A673 (cell line): ENCODE measurements around the gene FBXO11. TPM values are rescaled to one million over a fixed set of nuclear protein-coding genes. Genes with fewer than 3 reads are reported as not detected.

Source experiments
- BruUV-seq: library from RNA; stranded (reverse); fragments of 400-500 nt; replicated peaks from 2 replicates; lab custom pipeline; 2021; lab: Mats Ljungman, UMichigan
- CTCF ChIA-PET: fragments of 300-600 bp; sonication (Branson Sonifier 250); formaldehyde crosslinking; loops from one replicate; lab custom pipeline; 2022; ENCODE audit warnings: antibody characterized with exemption; lab: Charles Lee
- POLR2A ChIA-PET: fragments of 300-600 bp; sonication (Branson Sonifier 250); formaldehyde crosslinking; loops from one replicate; lab custom pipeline; 2022; ENCODE audit warnings: antibody characterized with exemption; ENCODE audit not compliant: low non-redundant PET; lab: Charles Lee
- DNase-seq: peaks from one replicate; pipeline ENCODE4 v3.0.0-alpha.2; 2015; ENCODE audit warnings: low spot score
- H3K27ac ChIP-seq: fragments of 200-600 bp; sonication (generic); 2 replicates; pipeline ENCODE4 v1.5.1; 2016; ENCODE audit warnings: mixed run types, low read depth, mild to moderate bottlenecking, mixed read lengths, antibody characterized with exemption, low read length; ENCODE audit not compliant: poor library complexity, severe bottlenecking
- H3K27me3 ChIP-seq: fragments of 200-600 bp; sonication (generic); replicated peaks from 2 replicates; pipeline ENCODE4 v1.6.1; 2017; ENCODE audit warnings: mixed run types, low read depth, mild to moderate bottlenecking, mixed read lengths, antibody characterized with exemption, low read length; ENCODE audit not compliant: insufficient read depth, poor library complexity
- H3K36me3 ChIP-seq: fragments of 200-600 bp; sonication (generic); 2 replicates; pipeline ENCODE4 v1.6.1; 2016; ENCODE audit warnings: mixed run types, mild to moderate bottlenecking, mixed read lengths, antibody characterized with exemption, low read length; ENCODE audit not compliant: insufficient read depth, poor library complexity, severe bottlenecking
- H3K4me1 ChIP-seq: fragments of 200-600 bp; sonication (generic); 2 replicates; pipeline ENCODE4 v1.6.1; 2017; ENCODE audit warnings: mixed run types, mild to moderate bottlenecking, mixed read lengths, antibody characterized with exemption, low read length; ENCODE audit not compliant: insufficient read depth, poor library complexity, severe bottlenecking
- H3K4me3 ChIP-seq: fragments of 200-600 bp; sonication (generic); 2 replicates; pipeline ENCODE4 v1.5.1; 2016; ENCODE audit warnings: low read depth, mixed run types, mild to moderate bottlenecking, mixed read lengths, low read length; ENCODE audit not compliant: poor library complexity, severe bottlenecking
- H3K9me3 ChIP-seq: fragments of 200-600 bp; sonication (generic); 2 replicates; pipeline ENCODE4 v1.6.1; 2016; ENCODE audit warnings: mixed run types, low read depth, mild to moderate bottlenecking, mixed read lengths, antibody characterized with exemption, low read length; ENCODE audit not compliant: poor library complexity, severe bottlenecking
- EZH2 ChIP-seq: fragments of 200-600 bp; sonication (generic); IDR thresholded peaks from 2 replicates; pipeline ENCODE4 v1.6.1; 2017; ENCODE audit warnings: borderline replicate concordance, low read depth, mild to moderate bottlenecking, mixed read lengths, antibody characterized with exemption, low read length; ENCODE audit not compliant: poor library complexity, severe bottlenecking
- intact Hi-C: fragments of 100-400 bp; cut with micrococcal nuclease; formaldehyde crosslinking; loops from one replicate; pipeline ENCODE4 v1.10.0; 2022; ENCODE audit not compliant: unreplicated experiment
- total RNA-seq: library from RNA; stranded (reverse); gene quantifications from 2 replicates; pipeline ENCODE4 v1.2.3, GENCODE V29; 2021
- TF ChIP-seq, protein P1 (sequence below): fragments of 300-800, 200-600 bp; sonication (generic); conservative IDR thresholded peaks from 2 replicates; pipeline ENCODE4 v1.5.1; 2017; ENCODE audit warnings: low read depth, mild to moderate bottlenecking, antibody characterized with exemption, low read length, moderate library complexity, mixed read lengths

FBXO11 gene
- total RNA-seq, 1 experiment from 2014 or later: 84.0 TPM

- Histone ChIP-seq H3K27ac (no peak overlapping the region), H3K36me3 (no peaks in the 10 kb centered on the region), H3K4me3 (no peak overlapping the region), H3K9me3 (no peaks in the 10 kb centered on the region), H3K4me1 (no peaks in the 10 kb centered on the region), H3K27me3 (no peaks in the 10 kb centered on the region)
- no TSS peak for BruUV-seq
- POLR2A ChIA-PET: no interaction called here
- TF ChIP-seq EZH2: no peak
- TF ChIP-seq, protein P1, sequence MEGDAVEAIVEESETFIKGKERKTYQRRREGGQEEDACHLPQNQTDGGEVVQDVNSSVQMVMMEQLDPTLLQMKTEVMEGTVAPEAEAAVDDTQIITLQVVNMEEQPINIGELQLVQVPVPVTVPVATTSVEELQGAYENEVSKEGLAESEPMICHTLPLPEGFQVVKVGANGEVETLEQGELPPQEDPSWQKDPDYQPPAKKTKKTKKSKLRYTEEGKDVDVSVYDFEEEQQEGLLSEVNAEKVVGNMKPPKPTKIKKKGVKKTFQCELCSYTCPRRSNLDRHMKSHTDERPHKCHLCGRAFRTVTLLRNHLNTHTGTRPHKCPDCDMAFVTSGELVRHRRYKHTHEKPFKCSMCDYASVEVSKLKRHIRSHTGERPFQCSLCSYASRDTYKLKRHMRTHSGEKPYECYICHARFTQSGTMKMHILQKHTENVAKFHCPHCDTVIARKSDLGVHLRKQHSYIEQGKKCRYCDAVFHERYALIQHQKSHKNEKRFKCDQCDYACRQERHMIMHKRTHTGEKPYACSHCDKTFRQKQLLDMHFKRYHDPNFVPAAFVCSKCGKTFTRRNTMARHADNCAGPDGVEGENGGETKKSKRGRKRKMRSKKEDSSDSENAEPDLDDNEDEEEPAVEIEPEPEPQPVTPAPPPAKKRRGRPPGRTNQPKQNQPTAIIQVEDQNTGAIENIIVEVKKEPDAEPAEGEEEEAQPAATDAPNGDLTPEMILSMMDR: no peak
- DNase-seq: no peak
- intact Hi-C loops: no loop called here
- CTCF ChIA-PET: no interaction called here
Observed at GRCh38 chr2:47772343-47772742, 134.0 kb downstream of the FBXO11 start.

DNA sequence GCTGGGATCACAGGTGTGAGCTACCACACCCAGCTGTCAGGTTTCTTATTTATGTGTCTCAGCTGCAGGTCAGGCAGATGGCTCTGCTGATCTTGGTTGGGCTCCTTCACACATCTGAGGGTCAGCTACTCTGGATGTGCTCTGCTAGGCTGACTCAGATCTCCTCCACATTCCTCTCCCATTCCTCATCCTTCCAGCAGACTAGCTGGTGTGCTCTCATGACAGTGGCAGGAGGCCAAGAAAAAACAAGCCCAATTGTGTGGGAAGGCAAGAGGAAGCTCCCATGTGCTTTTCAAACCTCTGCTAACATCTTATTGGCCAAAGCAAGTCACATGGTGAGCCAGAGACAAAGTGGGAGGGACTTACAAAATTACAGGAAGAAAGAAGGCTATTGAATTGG lies 135.1 kb downstream of the FBXO11 start:
- no peak overlapping the region for H3K27ac ChIP-seq
- DNase-seq: peak; percentile 71
- no peak for TF ChIP-seq EZH2
- TF ChIP-seq, protein P1: no peak

DNA sequence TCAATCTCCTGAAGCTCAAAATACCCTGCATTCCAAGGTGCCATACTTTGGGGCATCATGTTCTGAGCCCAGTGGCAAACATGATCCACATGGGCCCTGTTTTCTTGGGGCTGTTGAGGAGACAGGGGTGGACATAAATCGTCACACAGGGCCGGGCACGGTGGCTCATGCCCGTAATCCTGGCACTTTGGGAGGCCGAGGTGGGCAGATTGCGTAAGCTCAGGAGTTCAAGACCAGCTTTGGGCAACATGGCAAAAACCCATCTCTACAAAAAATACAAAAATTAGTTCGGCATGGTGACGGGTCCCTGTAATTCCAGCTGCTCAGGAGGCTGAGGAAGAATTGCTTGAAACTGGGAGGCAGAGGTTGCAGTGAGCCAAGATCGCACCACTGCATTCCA lies 137.0 kb downstream of the FBXO11 start:
- H3K4me1 ChIP-seq: no peaks in the 10 kb centered on the region
- intact Hi-C loops: loop anchor here (2.0 kb wide), 1 partner anchor 435 kb away; no protein-coding TSS in a partner anchor
- no peak overlapping the region for H3K27ac ChIP-seq
- TF ChIP-seq, protein P1: no peak
- no peak for TF ChIP-seq EZH2
- DNase-seq: no peak
- CTCF ChIA-PET: interaction anchor here (0.6 kb wide), 1 partner anchor 259 kb away, joined by 3 read pairs; no protein-coding TSS in a partner anchor
- no peaks in the 10 kb centered on the region for H3K27me3 ChIP-seq
- H3K9me3 ChIP-seq: no peaks in the 10 kb centered on the region
- POLR2A ChIA-PET: interaction anchor here (0.5 kb wide), 1 partner anchor 14 kb away, joined by 3 read pairs; the partner anchor contains the start of gene MSH6
- no peak overlapping the region for H3K4me3 ChIP-seq
- BruUV-seq: no TSS peak
- H3K36me3 ChIP-seq: no peaks in the 10 kb centered on the region

More for the DNA sequence above, 135.1 kb downstream of the FBXO11 start:
- no peaks in the 10 kb centered on the region for H3K36me3 ChIP-seq
- intact Hi-C loops: no loop called here
- BruUV-seq: no TSS peak
- H3K4me3 ChIP-seq: no peak overlapping the region
- H3K4me1 ChIP-seq: no peaks in the 10 kb centered on the region
- H3K9me3 ChIP-seq: no peaks in the 10 kb centered on the region
- H3K27me3 ChIP-seq: no peaks in the 10 kb centered on the region
- ChIA-PET CTCF (interaction anchor here (0.6 to 0.7 kb wide), 2 partner anchors 260 to 384 kb away, joined by 4 to 11 read pairs; no protein-coding TSS in a partner anchor), POLR2A (no interaction called here)
